T-helper 1 cell treated with Interleukin-12 subunit alpha and Interleukin-12 subunit beta and Interleukin-4 antibody, amounts not matched to agents 30 ng/mL and 1 ng/mL, for 36 hours (primary cell): ENCODE measurements around the gene SLC38A2. TPM values are rescaled to one million over a fixed set of nuclear protein-coding genes. Genes with fewer than 3 reads are reported as not detected.

Experiments used
- intact Hi-C: fragments of 100-400 bp; cut with micrococcal nuclease; formaldehyde crosslinking; loops from one replicate; pipeline ENCODE4 v1.15.1; 2024
- total RNA-seq: library from RNA; stranded (reverse); gene quantifications from 2 replicates; pipeline ENCODE4 v1.2.3, GENCODE V29; 2022

The SLC38A2 gene
- total RNA-seq, 1 donor from 2014 or later, result 145 TPM

GRCh38 chr12:46364300-46364696, 8.3 kb downstream of the SLC38A2 start:
- intact Hi-C loops, result loop anchor here (10.0 kb wide), 1 partner anchor 1821 kb away; the partner anchor contains the start of gene CCDC184

DNA sequence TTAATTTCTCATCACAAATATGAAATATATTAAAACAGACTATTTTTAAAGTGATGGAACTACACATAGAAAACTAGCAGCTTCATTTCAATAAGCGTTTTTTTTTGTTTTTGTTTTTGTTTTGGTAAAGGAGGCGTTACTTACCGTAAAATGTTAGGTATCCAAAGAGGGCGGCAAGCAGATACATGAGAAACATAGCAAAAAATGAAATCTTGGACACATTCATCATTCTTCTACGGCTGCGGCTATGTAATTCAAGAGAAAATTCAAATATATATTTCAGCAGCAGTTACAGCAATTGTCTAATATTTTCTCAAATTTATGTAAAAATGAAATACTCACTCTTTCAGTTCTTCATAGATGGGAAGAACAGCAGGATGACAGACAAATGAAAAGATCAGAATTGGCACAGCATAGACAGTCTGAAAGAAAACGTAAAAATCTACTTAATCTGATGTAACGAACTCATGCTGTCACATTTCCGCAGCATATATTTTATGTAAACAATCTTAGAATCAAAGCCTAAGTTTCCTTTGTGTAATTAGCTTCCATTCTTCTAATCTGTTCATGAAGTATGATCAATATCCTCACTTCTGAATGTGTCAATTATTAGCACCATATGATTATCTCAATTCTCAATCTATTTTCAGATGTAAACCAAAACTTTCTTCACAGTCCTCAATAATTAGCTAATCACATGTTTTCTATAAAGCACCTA, 8.8 kb downstream of the SLC38A2 start:
- intact Hi-C loops, result loop anchor here (10.0 kb wide), 1 partner anchor 1821 kb away; the partner anchor contains the start of gene CCDC184

GRCh38 chr12:46362895-46363581, 9.5 kb downstream of the SLC38A2 start:
- intact Hi-C loops, result loop anchor here (10.0 kb wide), 1 partner anchor 1822 kb away; the partner anchor contains the start of gene CCDC184

GRCh38 chr12:46361667-46362034, 10.9 kb downstream of the SLC38A2 start:
- intact Hi-C loops, result loop anchor here (1.0 to 10.0 kb wide), 3 partner anchors 8 to 1823 kb away; partner anchors contain the start of gene CCDC184

GRCh38 chr12:46360908-46361666, 11.5 kb downstream of the SLC38A2 start:
- intact Hi-C loops, result loop anchor here (1.0 to 10.0 kb wide), 4 partner anchors 8 to 1824 kb away; partner anchors contain the start of gene CCDC184

DNA sequence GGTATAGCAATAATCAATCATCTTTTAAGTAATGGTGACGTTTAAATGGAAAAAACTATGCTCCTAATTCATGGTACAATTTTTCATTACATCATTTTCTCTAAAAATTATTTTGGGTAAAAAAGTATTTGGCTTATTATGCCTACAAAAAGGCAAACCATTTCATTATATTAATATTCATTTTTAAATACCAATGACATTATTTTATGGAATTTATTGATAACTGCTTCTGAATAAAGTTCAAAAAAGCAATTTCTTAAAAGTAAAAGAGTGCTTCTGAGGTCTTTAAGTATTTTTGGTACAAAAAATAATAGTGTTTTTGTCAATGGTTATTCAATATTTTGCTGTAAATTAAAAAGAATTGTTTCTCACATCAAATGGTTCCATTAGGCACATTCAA, 12.2 kb downstream of the SLC38A2 start:
- intact Hi-C loops, result loop anchor here (1.0 to 10.0 kb wide), 3 partner anchors 207 to 1824 kb away; partner anchors contain the start of gene CCDC184

DNA sequence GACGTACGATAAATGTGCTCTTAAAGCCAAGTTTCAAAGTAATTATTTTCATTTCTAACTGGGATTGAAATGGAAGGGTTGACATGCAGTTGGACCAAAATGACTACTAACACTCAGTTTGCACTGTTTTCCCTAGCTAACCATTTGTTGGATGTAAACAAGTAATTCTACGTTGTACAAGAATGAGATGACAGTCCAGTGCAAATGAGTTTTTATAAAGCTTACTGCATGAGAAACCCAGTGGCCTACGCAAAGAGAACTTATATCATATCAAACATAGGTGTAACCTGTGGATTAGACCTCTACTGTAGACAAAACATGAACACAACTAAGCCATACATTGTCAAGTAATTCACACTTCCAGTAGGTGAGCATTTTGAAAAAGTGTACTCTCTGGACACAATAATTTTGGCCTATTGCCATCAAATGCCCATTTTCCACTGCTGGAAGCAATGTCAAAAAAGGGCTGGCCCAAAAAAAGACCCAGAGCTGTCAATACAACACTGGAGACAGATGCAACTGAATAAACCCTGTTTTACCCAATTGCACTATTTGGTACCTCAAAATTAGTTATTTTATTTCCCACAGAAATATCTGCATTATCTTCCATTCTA, 12.8 kb downstream of the SLC38A2 start:
- intact Hi-C loops, result loop anchor here (1.0 to 10.0 kb wide), 3 partner anchors 206 to 1825 kb away; partner anchors contain the start of gene CCDC184

GRCh38 chr12:46358791-46359666, 13.5 kb downstream of the SLC38A2 start:
- intact Hi-C loops, result no loop called here

- intact Hi-C loops, result no loop called here
These were observed 14.3 kb downstream of the SLC38A2 start for GRCh38 chr12:46358325-46358700.

GRCh38 chr12:46357438-46358324, 14.9 kb downstream of the SLC38A2 start:
- intact Hi-C loops, result no loop called here

- intact Hi-C loops, result no loop called here
These were observed 15.7 kb downstream of the SLC38A2 start for GRCh38 chr12:46356655-46357437.

- intact Hi-C loops, result no loop called here
These were observed 17.8 kb downstream of the SLC38A2 start for GRCh38 chr12:46354802-46355199.

DNA sequence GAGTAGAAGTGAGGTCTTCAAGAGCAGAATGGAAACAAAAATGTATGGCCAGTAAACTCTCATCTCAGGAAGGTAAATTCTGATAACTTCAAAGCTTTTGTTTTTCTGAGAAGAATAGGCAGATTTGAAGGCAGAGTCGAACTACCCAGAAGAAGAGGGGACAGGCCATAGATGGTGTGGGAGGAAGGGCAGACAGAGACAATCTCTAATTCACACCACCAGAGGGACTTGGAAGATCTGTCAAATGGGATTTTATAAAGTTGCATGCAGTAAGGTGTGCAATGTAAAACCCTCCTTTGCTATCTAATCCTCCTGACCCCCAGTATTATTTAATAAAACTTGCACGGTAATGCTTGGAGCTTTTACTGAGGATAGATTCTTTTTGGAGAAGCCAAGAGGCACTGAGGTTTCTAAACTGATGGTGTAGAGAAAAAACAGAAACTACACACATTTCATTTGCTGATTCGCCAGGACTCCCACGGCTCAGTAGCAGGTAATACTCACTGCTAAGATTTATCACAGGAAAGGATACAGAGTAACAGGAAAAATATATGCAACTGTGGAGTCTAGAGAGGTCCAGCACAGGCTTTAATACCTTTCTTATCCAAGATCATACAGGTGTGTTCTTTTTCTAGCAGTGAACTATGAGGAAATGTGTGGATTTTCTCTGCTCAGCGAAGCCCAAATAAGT, 18.3 kb downstream of the SLC38A2 start:
- intact Hi-C loops, result no loop called here

DNA sequence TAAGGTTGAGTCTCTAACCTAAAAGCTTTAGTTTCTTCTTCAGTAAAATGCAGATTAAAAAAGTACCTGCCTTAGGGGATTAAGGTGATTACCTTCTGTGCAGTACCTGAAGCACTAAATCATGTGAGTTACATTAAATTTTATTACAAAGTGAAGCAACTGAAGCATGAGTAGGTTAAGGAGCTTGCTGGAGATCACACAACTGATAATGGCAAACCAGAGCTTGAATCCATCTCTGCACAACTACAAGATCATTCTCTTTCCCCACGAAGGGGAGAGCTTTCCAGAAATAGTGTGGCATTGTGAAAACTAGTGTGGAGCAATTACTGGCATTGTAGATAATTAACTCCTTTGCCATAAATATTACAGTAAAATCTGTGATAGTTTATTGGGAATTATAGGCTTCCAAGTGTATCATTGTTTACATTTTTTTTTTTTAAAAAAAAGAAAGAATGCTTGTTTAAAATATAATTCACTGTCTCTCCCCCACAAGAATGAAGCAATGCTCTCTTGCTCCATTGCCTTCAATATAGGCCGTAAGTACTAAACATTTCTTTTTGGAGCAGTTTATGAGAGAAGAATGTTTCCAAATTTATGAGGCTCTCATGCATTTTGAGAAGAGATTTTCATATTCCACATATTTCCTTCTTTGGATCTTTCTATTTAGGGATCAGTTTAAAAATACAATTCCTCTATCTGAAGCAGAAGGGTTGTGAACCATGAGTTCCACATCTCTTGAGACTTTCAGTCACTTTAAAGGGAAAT, 20.5 kb downstream of the SLC38A2 start:
- intact Hi-C loops, result no loop called here

- intact Hi-C loops, result no loop called here
These were observed 21.4 kb downstream of the SLC38A2 start for GRCh38 chr12:46351138-46351537.

DNA sequence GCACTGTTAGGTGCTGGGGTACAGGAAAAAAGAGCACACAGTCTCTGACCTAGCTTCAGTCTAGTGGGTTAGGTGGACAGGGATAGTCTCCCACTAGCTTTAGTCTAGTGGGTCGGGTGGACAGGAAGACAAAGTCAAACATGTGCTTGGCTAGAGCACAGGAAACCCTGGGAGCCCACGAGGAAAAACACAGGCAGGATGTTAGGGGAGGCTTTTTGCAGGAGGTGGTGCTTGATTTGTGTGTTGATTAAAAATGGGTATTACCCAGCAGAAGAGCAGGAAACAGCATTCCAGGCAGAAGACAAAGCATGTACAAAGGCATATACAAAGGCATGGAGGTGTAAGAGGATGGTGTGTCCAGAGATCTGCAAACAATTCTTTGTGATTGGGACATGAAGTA, 23.3 kb downstream of the SLC38A2 start:
- intact Hi-C loops, result no loop called here
